A673 (cell line): ENCODE data around the gene ACYP2. TPM values are rescaled to one million over a fixed set of nuclear protein-coding genes. Genes with fewer than 3 reads are reported as not detected.
A peak's percentile ranks its signal among the peaks of the same experiment; 100 is the strongest.
"Not testable (repeated sequence)": the region's sequence is repeated elsewhere in the genome, so short reads cannot be mapped to it uniquely, and the experiment has no call there.

Source experiments
- BruUV-seq: library from RNA; stranded (reverse); fragments of 400-500 nt; replicated peaks from 2 replicates; lab custom pipeline; 2021; lab: Mats Ljungman, UMichigan
- CTCF ChIA-PET: fragments of 300-600 bp; sonication (Branson Sonifier 250); formaldehyde crosslinking; loops from one replicate; lab custom pipeline; 2022; ENCODE audit warnings: antibody characterized with exemption; lab: Charles Lee
- POLR2A ChIA-PET: fragments of 300-600 bp; sonication (Branson Sonifier 250); formaldehyde crosslinking; loops from one replicate; lab custom pipeline; 2022; ENCODE audit warnings: antibody characterized with exemption; ENCODE audit not compliant: low non-redundant PET; lab: Charles Lee
- DNase-seq: peaks from one replicate; pipeline ENCODE4 v3.0.0-alpha.2; 2015; ENCODE audit warnings: low spot score
- H3K27ac ChIP-seq: fragments of 200-600 bp; sonication (generic); 2 replicates; pipeline ENCODE4 v1.5.1; 2016; ENCODE audit warnings: mixed run types, low read depth, mild to moderate bottlenecking, mixed read lengths, antibody characterized with exemption, low read length; ENCODE audit not compliant: poor library complexity, severe bottlenecking
- H3K27me3 ChIP-seq: fragments of 200-600 bp; sonication (generic); replicated peaks from 2 replicates; pipeline ENCODE4 v1.6.1; 2017; ENCODE audit warnings: mixed run types, low read depth, mild to moderate bottlenecking, mixed read lengths, antibody characterized with exemption, low read length; ENCODE audit not compliant: insufficient read depth, poor library complexity
- H3K36me3 ChIP-seq: fragments of 200-600 bp; sonication (generic); 2 replicates; pipeline ENCODE4 v1.6.1; 2016; ENCODE audit warnings: mixed run types, mild to moderate bottlenecking, mixed read lengths, antibody characterized with exemption, low read length; ENCODE audit not compliant: insufficient read depth, poor library complexity, severe bottlenecking
- H3K4me1 ChIP-seq: fragments of 200-600 bp; sonication (generic); 2 replicates; pipeline ENCODE4 v1.6.1; 2017; ENCODE audit warnings: mixed run types, mild to moderate bottlenecking, mixed read lengths, antibody characterized with exemption, low read length; ENCODE audit not compliant: insufficient read depth, poor library complexity, severe bottlenecking
- H3K4me3 ChIP-seq: fragments of 200-600 bp; sonication (generic); 2 replicates; pipeline ENCODE4 v1.5.1; 2016; ENCODE audit warnings: low read depth, mixed run types, mild to moderate bottlenecking, mixed read lengths, low read length; ENCODE audit not compliant: poor library complexity, severe bottlenecking
- H3K9me3 ChIP-seq: fragments of 200-600 bp; sonication (generic); 2 replicates; pipeline ENCODE4 v1.6.1; 2016; ENCODE audit warnings: mixed run types, low read depth, mild to moderate bottlenecking, mixed read lengths, antibody characterized with exemption, low read length; ENCODE audit not compliant: poor library complexity, severe bottlenecking
- CTCF ChIP-seq: fragments of 300-800, 200-600 bp; sonication (generic); conservative IDR thresholded peaks from 2 replicates; pipeline ENCODE4 v1.5.1; 2017; ENCODE audit warnings: low read depth, mild to moderate bottlenecking, antibody characterized with exemption, low read length, moderate library complexity, mixed read lengths
- EZH2 ChIP-seq: fragments of 200-600 bp; sonication (generic); IDR thresholded peaks from 2 replicates; pipeline ENCODE4 v1.6.1; 2017; ENCODE audit warnings: borderline replicate concordance, low read depth, mild to moderate bottlenecking, mixed read lengths, antibody characterized with exemption, low read length; ENCODE audit not compliant: poor library complexity, severe bottlenecking
- intact Hi-C: fragments of 100-400 bp; cut with micrococcal nuclease; formaldehyde crosslinking; loops from one replicate; pipeline ENCODE4 v1.10.0; 2022; ENCODE audit not compliant: unreplicated experiment
- total RNA-seq: library from RNA; stranded (reverse); gene quantifications from 2 replicates; pipeline ENCODE4 v1.2.3, GENCODE V29; 2021

The ACYP2 gene
- total RNA-seq, 1 experiment from 2014 or later = 10.1 TPM

DNA sequence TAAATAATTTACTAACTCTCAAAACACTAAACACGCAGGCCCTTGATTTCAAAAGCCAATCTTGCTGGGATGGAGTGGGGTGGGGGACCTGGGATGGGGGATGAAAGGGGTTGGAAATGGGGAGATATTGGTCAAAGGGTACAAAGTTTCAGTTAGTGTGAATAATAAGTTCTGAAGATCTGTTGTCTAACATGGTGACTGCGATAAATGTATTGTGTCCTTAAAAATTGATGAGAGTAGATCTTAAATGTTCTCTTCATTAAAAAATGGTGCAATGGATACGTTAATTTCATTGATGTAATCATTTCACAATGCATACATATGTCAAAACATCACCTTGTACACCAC is 505 bp upstream of the ACYP2 start:
- H3K36me3 ChIP-seq = no peaks in the 10 kb centered on the region
- BruUV-seq = no TSS peak
- peaks cover 10% of the 10 kb centered on the region for H3K9me3 ChIP-seq
- DNase-seq = peak; percentile 11
- peak overlapping the region; percentile 61 for H3K4me3 ChIP-seq
- H3K27ac ChIP-seq = peak overlapping the region; percentile 98
- peaks cover 7% of the 10 kb centered on the region for H3K4me1 ChIP-seq
- H3K27me3 ChIP-seq = no peaks in the 10 kb centered on the region
- POLR2A ChIA-PET = interaction anchor here (0.7 kb wide), 1 partner anchor 36 kb away, joined by 3 read pairs; no protein-coding TSS in a partner anchor
- CTCF ChIA-PET = no interaction called here
- TF ChIP-seq EZH2 (no peak), CTCF (no peak)
- intact Hi-C loops = loop anchor here (2.0 kb wide), 1 partner anchor 388 kb away; no protein-coding TSS in a partner anchor

DNA sequence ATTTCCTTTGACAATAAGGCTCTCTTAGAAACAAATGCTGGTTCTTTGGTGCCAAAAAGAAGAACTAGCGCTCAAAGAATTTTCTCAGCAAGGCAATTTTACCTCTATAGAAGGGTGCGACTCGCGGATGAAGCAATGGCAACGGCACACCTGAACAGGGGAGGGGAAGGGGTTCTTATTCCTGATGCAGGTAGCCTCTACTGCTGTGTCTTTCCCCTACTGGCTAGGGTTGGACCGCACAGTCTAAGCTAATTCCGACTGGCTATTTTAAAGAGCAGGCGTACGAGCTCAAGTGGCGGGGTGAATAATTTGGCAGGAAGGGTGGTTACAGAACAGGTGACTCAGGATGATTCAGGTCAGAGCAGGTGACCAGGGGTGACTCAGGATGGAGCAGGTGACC is 1.2 kb downstream of the ACYP2 start:
- intact Hi-C loops, H3K4me3 ChIP-seq, H3K36me3 ChIP-seq, H3K27ac ChIP-seq, H3K9me3 ChIP-seq, CTCF ChIA-PET, H3K4me1 ChIP-seq, H3K27me3 ChIP-seq, BruUV-seq: not testable (repeated sequence)
- POLR2A ChIA-PET = interaction anchor here (0.6 kb wide), 1 partner anchor 591 kb away, joined by 3 read pairs; no protein-coding TSS in a partner anchor
- peak; percentile 17 for DNase-seq

- H3K27ac ChIP-seq = no peak overlapping the region
- H3K27me3 ChIP-seq = no peaks in the 10 kb centered on the region
- H3K4me1 ChIP-seq = no peaks in the 10 kb centered on the region
- DNase-seq = no peak
- BruUV-seq = no TSS peak
- no peak overlapping the region for H3K4me3 ChIP-seq
- intact Hi-C loops = no loop called here
- ChIA-PET POLR2A (no interaction called here), CTCF (no interaction called here)
- TF ChIP-seq CTCF (no peak), EZH2 (no peak)
- no peaks in the 10 kb centered on the region for H3K36me3 ChIP-seq
- H3K9me3 ChIP-seq = peaks cover 10% of the 10 kb centered on the region
Observed at GRCh38 chr2:54120950-54121349, 5.5 kb downstream of the ACYP2 start.

- no TSS peak for BruUV-seq
- no peak overlapping the region for H3K4me3 ChIP-seq
- TF ChIP-seq CTCF = no peak
- TF ChIP-seq EZH2 = no peak
- H3K36me3 ChIP-seq = no peaks in the 10 kb centered on the region
- H3K4me1 ChIP-seq = no peaks in the 10 kb centered on the region
- no peaks in the 10 kb centered on the region for H3K9me3 ChIP-seq
- DNase-seq = no peak
- ChIA-PET CTCF (no interaction called here), POLR2A (no interaction called here)
- H3K27me3 ChIP-seq = no peaks in the 10 kb centered on the region
- intact Hi-C loops = no loop called here
- no peak overlapping the region for H3K27ac ChIP-seq
Observed at GRCh38 chr2:54122171-54122935, 6.9 kb downstream of the ACYP2 start.
